VCaP (cell line): ENCODE data around the gene SH3BGRL3.
A peak's percentile ranks its signal among the peaks of the same experiment; 100 is the strongest.
"Not testable (repeated sequence)": the region's sequence is repeated elsewhere in the genome, so short reads cannot be mapped to it uniquely, and the experiment has no call there.

Experiments
- H3K27ac ChIP-seq: fragments of 450-650 bp; 2 replicates; pipeline ENCODE4 v1.5.1; 2017
- TF ChIP-seq, protein P1 (sequence below): fragments of 450-650 bp; conservative IDR thresholded peaks from 2 replicates; pipeline ENCODE4 v1.5.1; 2017; ENCODE audit warnings: mild to moderate bottlenecking, moderate library complexity

SH3BGRL3 gene

GRCh38 chr1:26302733-26303405 is 23.0 kb downstream of the SH3BGRL3 start:
- H3K27ac ChIP-seq: no peak overlapping the region

DNA sequence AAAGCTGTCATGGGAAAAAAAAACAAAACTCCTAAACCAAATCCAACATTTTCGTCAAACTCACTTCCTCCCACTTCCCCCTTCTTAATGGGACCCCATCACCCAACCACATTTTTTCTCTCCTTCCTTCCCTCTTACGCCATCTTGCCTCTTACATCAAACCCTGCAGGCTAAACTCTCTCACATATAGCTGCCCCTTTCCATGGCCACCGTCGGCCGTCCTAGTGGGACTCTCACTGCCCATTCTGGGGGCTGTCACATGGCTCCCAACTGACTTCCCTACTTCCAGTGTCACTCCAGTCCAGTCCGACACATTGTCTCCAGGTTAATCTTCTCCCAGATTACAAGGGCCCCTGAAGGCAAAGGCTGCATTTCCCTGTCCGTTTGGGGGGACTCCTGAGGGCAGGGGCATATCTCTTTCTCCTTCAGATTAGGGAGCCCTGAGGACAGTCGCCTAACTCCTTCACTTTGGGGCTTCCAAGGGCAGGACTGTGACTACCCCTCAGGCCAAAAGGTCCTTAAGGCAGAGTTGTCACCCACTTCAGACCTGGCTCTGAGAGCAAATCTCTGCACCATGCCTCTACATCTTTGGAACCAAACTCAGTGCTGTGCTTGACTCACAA is 25.9 kb downstream of the SH3BGRL3 start:
- peak overlapping the region; percentile 65; the same call in 1 of the 2 replicates for H3K27ac ChIP-seq

More at GRCh38 chr1:26302733-26303405, 23.0 kb downstream of the SH3BGRL3 start:
- TF ChIP-seq, protein P1, sequence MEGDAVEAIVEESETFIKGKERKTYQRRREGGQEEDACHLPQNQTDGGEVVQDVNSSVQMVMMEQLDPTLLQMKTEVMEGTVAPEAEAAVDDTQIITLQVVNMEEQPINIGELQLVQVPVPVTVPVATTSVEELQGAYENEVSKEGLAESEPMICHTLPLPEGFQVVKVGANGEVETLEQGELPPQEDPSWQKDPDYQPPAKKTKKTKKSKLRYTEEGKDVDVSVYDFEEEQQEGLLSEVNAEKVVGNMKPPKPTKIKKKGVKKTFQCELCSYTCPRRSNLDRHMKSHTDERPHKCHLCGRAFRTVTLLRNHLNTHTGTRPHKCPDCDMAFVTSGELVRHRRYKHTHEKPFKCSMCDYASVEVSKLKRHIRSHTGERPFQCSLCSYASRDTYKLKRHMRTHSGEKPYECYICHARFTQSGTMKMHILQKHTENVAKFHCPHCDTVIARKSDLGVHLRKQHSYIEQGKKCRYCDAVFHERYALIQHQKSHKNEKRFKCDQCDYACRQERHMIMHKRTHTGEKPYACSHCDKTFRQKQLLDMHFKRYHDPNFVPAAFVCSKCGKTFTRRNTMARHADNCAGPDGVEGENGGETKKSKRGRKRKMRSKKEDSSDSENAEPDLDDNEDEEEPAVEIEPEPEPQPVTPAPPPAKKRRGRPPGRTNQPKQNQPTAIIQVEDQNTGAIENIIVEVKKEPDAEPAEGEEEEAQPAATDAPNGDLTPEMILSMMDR: no peak

DNA sequence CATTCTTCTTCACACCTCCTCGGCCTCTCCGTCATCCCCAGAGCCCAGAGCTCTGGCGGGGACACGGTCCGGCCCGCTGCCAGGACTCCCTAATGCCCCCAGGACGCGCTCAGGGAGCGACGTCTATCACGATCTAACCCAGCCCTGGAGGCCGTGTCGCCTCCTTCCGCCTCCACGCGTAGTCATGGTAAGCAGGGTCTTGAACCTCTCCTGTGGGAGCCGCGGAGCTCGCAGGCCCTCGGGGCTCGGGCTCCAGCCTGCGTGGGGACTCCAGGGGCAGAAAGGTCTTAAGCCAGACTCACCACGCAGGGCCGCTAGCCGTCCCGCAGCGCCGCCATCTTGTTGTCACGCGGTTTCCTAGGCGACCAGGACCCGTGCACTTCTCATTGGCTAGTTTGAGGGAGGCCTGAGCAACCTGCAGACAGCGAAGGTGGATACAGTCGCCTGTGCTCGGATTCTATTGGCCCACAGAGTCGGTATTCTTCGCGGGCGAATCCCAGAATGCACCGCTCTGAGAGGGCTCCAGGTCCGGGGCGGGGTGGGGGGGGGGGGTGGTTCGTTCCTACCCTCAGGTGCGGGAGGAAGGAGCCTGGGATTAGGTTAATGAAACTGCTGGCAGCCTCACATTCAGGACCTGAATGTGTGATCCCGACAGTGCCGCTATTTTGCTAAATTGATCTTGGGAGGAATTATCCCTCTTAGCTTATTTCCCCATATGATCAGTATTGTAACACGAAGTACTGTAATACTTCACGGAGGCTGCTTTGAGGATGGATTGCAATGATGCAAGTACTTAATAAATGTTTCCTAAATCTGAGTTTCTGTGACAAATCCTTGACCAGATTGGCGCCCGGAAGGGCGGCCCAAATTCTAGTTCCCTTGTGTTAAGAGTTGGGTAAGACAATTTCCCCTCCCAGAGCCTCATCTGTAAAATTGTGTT is 26.7 kb downstream of the SH3BGRL3 start, which contains the start of gene UBXN11:
Gene UBXN11, minus strand, starts transcription at position 347 of the 940 bp plus-strand sequence. CDS start 3,753 bp downstream, outside the sequence.
- peak within 1 kb of the TSS; percentile 65; the same call in 1 of the 2 replicates for H3K27ac ChIP-seq
- TF ChIP-seq, protein P1: no peak

More for the DNA sequence above, 25.9 kb downstream of the SH3BGRL3 start:
- TF ChIP-seq, protein P1: no peak

DNA sequence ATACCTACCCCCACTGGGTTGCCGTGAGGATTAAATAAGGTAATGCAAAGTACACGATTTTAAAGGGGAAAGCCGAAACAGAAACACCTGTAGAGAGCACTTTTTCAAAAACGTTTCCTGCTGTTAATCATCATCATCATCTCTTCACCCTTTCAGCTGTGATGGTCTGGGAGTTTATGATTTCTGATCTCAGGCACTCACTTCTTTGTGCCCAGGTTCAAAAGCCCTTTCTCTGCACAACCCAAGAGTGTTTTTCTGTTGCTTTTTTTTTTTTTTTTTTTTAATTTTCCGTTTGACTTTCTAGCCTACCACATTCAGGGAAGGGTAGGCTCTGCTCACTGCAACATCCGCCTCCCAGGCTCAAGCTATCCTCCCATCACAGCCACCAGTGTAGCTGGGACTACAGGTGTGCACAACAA is 27.5 kb downstream of the SH3BGRL3 start:
- TF ChIP-seq, protein P1: no peak
- peak overlapping the region; percentile 65; the same call in 1 of the 2 replicates for H3K27ac ChIP-seq

- not testable (repeated sequence) for H3K27ac ChIP-seq
Measured at GRCh38 chr1:26307966-26308899, 28.3 kb downstream of the SH3BGRL3 start.

DNA sequence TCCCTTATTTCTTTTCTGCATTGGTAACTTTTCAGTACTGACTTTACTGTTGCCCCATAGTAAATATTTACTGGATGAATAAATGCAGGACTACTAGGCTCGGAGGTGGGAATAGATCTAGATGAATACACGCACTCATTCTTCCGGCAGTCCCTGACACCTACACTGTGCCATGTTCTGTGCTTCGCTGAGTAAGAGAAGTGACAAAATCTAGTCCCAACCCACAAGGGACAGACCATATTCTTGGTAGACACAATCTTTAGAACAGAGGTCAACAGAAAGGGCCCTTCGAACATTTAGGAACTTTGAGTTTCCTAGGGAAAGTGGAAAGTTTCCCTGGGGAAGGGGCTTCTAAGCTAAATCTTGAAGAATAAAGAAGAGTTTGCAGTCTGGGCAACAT is 34.6 kb downstream of the SH3BGRL3 start:
- TF ChIP-seq, protein P1: no peak
- no peak overlapping the region for H3K27ac ChIP-seq
